ENCODE measurements around the gene SLC16A10.
"Not testable (repeated sequence)": the region's sequence is repeated elsewhere in the genome, so short reads cannot be mapped to it uniquely, and the experiment has no call there.

Gene SLC16A10

GRCh38 chr6:111069382-111070104 is 17.8 kb upstream of the SLC16A10 start:
- no peaks in the 10 kb centered on the region for H3K4me1 Mint-ChIP-seq (ENCODE audit: low read depth)
- H3K4me3 Mint-ChIP-seq = no peak overlapping the region
- H3K27ac Mint-ChIP-seq = no peak overlapping the region
- H3K36me3 Mint-ChIP-seq (ENCODE audit: low read depth) = no peaks in the 10 kb centered on the region
- no peaks in the 10 kb centered on the region for H3K9me3 Mint-ChIP-seq
- H3K27me3 Mint-ChIP-seq (ENCODE audit: low read depth) = peaks cover 13% of the 10 kb centered on the region

DNA sequence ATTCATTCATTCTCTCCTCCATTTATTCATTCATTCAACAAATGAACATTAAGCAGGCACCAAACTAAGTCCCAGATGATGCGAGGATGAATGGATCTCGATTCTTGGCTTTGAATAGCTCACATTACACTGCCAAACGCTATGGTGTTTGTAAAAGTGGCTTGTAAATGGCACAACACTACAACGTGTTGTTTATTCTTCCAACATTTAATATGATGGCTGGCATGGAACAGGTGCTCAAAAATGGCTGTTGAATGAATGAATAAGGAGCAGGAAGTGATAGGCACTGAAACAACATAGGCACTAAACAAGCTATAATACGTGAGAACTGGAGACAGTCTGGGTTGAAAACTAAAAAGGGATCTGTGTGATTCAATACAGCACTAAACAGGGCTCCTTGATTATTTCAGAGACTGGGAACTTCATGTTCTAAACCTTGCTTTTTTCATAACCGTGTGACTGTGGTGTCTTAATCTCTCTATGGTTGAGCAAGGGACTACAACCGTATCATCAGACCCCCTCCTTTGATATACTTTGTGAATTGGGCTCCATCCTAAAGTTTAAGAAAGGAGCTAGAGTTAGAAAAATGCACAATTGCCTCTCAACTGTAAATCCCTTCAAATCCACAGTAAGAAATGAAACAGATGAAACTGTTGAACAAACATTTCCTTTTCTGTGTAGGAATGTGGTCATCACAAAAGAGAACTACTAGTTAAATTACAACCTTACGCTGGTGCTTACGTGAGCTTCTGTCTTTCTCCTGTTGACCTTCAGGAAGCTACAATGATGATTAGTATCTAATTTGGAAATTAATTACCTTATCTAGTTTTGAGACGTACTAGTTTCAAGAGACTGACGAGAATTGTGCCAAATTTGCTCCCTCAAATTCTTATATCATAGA is 16.9 kb upstream of the SLC16A10 start:
- Mint-ChIP-seq H3K36me3 (ENCODE audit: low read depth) (no peaks in the 10 kb centered on the region), H3K4me1 (ENCODE audit: low read depth) (no peaks in the 10 kb centered on the region), H3K27me3 (ENCODE audit: low read depth) (peaks cover 13% of the 10 kb centered on the region), H3K4me3 (no peak overlapping the region), H3K9me3 (no peaks in the 10 kb centered on the region), H3K27ac (no peak overlapping the region)

DNA sequence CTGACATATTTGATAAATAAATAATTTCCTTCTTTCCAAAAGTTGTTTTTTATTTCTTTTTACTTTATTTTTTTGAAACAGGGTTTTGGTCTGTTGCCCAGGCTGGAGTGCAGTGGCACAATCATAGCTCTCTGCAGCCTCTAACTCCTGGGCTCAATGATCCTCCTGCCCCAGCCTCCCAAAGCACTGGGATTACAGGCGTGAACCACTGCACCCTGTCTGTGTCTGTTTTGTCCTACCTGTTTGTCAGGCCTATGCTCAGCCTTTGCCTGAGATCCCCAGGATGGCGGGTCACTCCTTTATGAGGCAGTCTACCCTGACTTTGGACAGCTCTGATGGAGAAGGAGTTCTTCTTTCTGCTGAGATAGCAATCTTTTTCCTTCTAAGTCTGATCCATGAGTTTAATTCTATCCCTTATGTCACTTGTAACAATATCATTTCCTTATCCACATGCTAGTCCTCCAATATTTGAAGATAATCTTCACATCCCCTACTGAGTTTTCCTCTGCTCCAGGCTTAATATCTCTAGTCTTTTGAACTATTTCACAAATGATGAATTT is 14.4 kb upstream of the SLC16A10 start:
- no peaks in the 10 kb centered on the region for H3K36me3 Mint-ChIP-seq (ENCODE audit: low read depth)
- peaks cover 13% of the 10 kb centered on the region for H3K27me3 Mint-ChIP-seq (ENCODE audit: low read depth)
- H3K27ac Mint-ChIP-seq = no peak overlapping the region
- H3K9me3 Mint-ChIP-seq = no peaks in the 10 kb centered on the region
- H3K4me1 Mint-ChIP-seq (ENCODE audit: low read depth) = no peaks in the 10 kb centered on the region
- H3K4me3 Mint-ChIP-seq = no peak overlapping the region

- Mint-ChIP-seq H3K36me3 (ENCODE audit: low read depth) (no peaks in the 10 kb centered on the region), H3K27ac (no peak overlapping the region), H3K27me3 (ENCODE audit: low read depth) (peaks cover 13% of the 10 kb centered on the region), H3K4me1 (ENCODE audit: low read depth) (no peaks in the 10 kb centered on the region), H3K9me3 (no peaks in the 10 kb centered on the region), H3K4me3 (no peak overlapping the region)
Observed at GRCh38 chr6:111074311-111074710, 13.0 kb upstream of the SLC16A10 start.

DNA sequence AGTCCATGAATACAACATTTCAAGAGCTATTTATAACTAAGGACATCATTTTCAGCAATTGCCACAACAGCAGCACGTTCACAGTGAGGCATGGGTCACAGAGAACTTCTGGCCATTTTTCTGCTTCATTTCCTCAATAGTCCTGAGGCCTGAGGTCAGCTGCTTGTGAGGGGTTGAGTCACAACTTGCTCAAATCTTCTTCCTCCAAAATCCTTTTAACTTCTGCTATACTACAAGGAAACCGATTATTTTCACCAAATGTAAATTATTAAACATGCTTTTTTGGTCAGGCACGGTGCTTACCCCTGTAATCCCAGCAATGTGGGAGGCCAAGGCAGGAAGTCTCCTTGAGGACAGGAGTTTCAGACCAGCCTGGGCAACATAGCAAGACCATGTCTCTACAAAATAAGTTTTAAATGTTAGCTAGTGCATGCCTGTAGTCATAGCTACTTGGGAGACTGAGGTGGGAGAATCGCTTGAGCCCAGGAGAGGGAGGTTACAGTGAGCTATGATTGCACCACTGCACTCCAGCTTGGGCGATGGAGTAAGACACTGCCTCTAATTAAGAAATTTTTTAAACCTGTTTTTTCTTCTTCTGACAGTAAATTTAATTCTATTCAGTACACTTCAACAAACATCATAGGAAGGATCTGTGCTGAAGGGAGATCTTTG is 11.1 kb upstream of the SLC16A10 start:
- no peaks in the 10 kb centered on the region for H3K9me3 Mint-ChIP-seq
- peaks cover 13% of the 10 kb centered on the region for H3K27me3 Mint-ChIP-seq (ENCODE audit: low read depth)
- H3K4me3 Mint-ChIP-seq = no peak overlapping the region
- no peaks in the 10 kb centered on the region for H3K36me3 Mint-ChIP-seq (ENCODE audit: low read depth)
- H3K27ac Mint-ChIP-seq = no peak overlapping the region
- H3K4me1 Mint-ChIP-seq (ENCODE audit: low read depth) = no peaks in the 10 kb centered on the region

GRCh38 chr6:111080698-111081097 is 6.6 kb upstream of the SLC16A10 start:
- no peaks in the 10 kb centered on the region for H3K4me1 Mint-ChIP-seq (ENCODE audit: low read depth)
- no peak overlapping the region for H3K27ac Mint-ChIP-seq
- no peak overlapping the region for H3K4me3 Mint-ChIP-seq
- H3K27me3 Mint-ChIP-seq (ENCODE audit: low read depth) = peaks cover 4% of the 10 kb centered on the region
- H3K36me3 Mint-ChIP-seq (ENCODE audit: low read depth) = no peaks in the 10 kb centered on the region
- no peaks in the 10 kb centered on the region for H3K9me3 Mint-ChIP-seq

- Mint-ChIP-seq H3K4me3 (peak overlapping the region; percentile 60), H3K27me3 (ENCODE audit: low read depth) (peaks cover 26% of the 10 kb centered on the region), H3K4me1 (ENCODE audit: low read depth) (peaks cover 19% of the 10 kb centered on the region), H3K36me3 (ENCODE audit: low read depth) (no peaks in the 10 kb centered on the region), H3K27ac (no peak overlapping the region), H3K9me3 (no peaks in the 10 kb centered on the region)
Observed at GRCh38 chr6:111086685-111087084, 618 bp upstream of the SLC16A10 start.

DNA sequence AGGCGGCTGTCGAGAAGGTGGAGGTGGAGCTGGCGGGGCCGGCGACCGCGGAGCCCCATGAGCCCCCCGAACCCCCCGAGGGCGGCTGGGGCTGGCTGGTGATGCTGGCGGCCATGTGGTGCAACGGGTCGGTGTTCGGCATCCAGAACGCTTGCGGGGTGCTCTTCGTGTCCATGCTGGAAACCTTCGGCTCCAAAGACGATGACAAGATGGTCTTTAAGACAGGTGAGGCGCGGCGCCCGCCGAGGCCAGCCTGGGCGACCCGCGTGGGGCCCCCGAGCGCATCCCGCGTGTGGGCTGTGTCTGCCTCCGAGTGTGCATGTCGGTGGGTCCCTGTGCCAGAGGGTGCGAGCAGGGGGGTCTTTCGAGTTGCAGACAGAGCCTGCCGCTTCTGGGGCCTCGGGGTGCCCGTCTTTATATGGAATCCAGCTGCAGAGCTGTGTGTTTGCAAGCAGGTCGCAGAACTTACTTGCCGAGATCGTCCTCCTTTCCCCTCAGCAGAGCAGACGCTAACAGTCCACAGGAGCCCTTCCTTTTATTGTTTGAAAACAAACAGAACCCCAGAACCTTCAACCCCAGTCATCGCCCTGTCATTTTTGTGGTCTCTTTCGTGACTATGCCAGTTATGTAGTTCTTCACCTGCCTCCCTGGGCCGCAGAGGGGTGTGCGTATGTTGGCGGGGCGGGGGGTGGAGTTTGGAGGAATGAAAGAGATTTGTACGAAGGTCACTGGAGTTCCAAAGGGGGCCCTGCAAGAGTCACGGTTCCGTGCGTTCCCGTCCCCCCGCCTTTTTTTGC is 766 bp downstream of the SLC16A10 start:
- no peaks in the 10 kb centered on the region for H3K36me3 Mint-ChIP-seq (ENCODE audit: low read depth)
- H3K27ac Mint-ChIP-seq = peak overlapping the region; percentile 62
- peak overlapping the region; percentile 88 for H3K4me3 Mint-ChIP-seq
- peaks cover 19% of the 10 kb centered on the region for H3K4me1 Mint-ChIP-seq (ENCODE audit: low read depth)
- no peaks in the 10 kb centered on the region for H3K9me3 Mint-ChIP-seq
- peaks cover 26% of the 10 kb centered on the region for H3K27me3 Mint-ChIP-seq (ENCODE audit: low read depth)

GRCh38 chr6:111088668-111089003 is 1.3 kb downstream of the SLC16A10 start:
- Mint-ChIP-seq H3K36me3 (ENCODE audit: low read depth) (no peaks in the 10 kb centered on the region), H3K27ac (peak overlapping the region; percentile 62), H3K27me3 (ENCODE audit: low read depth) (peaks cover 26% of the 10 kb centered on the region), H3K9me3 (no peaks in the 10 kb centered on the region), H3K4me1 (ENCODE audit: low read depth) (peaks cover 19% of the 10 kb centered on the region), H3K4me3 (peak overlapping the region; percentile 88)

DNA sequence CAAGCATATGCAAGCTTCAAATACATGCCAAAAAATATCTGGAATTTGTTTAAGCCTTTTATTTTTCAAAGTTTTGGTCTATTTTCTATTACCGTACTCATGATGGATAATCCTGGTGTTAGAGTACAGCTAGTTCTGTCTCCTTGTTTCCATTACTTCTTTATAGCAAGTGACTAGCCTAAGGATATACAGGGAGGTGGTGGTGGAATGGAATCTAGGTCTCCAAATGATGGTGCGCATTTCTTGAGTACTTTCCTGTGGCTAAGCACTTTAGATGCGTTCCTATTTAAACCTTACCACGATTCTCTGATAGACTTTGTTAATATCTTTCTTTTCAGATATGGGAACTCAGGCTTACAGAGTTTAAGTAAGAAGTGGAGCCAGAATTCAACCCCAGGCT is 3.5 kb downstream of the SLC16A10 start:
- peaks cover 19% of the 10 kb centered on the region for H3K4me1 Mint-ChIP-seq (ENCODE audit: low read depth)
- peaks cover 2% of the 10 kb centered on the region for H3K36me3 Mint-ChIP-seq (ENCODE audit: low read depth)
- peaks cover 22% of the 10 kb centered on the region for H3K27me3 Mint-ChIP-seq (ENCODE audit: low read depth)
- H3K9me3 Mint-ChIP-seq = no peaks in the 10 kb centered on the region
- H3K4me3 Mint-ChIP-seq = no peak overlapping the region
- H3K27ac Mint-ChIP-seq = no peak overlapping the region

GRCh38 chr6:111091987-111092386 is 4.7 kb downstream of the SLC16A10 start:
- no peak overlapping the region for H3K27ac Mint-ChIP-seq
- H3K36me3 Mint-ChIP-seq (ENCODE audit: low read depth) = peaks cover 2% of the 10 kb centered on the region

GRCh38 chr6:111095488-111095887 is 8.2 kb downstream of the SLC16A10 start:
- H3K27me3 Mint-ChIP-seq (ENCODE audit: low read depth); H3K9me3 Mint-ChIP-seq; H3K27ac Mint-ChIP-seq; H3K36me3 Mint-ChIP-seq (ENCODE audit: low read depth); H3K4me1 Mint-ChIP-seq (ENCODE audit: low read depth); H3K4me3 Mint-ChIP-seq: not testable (repeated sequence)

More at GRCh38 chr6:111091987-111092386, 4.7 kb downstream of the SLC16A10 start:
- no peak overlapping the region for H3K4me3 Mint-ChIP-seq
- H3K27me3 Mint-ChIP-seq (ENCODE audit: low read depth) = peaks cover 12% of the 10 kb centered on the region
- H3K4me1 Mint-ChIP-seq (ENCODE audit: low read depth) = peaks cover 13% of the 10 kb centered on the region
- no peaks in the 10 kb centered on the region for H3K9me3 Mint-ChIP-seq

- Mint-ChIP-seq H3K4me1 (ENCODE audit: low read depth) (peaks cover 3% of the 10 kb centered on the region), H3K36me3 (ENCODE audit: low read depth) (peaks cover 2% of the 10 kb centered on the region), H3K27me3 (ENCODE audit: low read depth) (no peaks in the 10 kb centered on the region), H3K27ac (no peak overlapping the region), H3K9me3 (no peaks in the 10 kb centered on the region), H3K4me3 (no peak overlapping the region)
Observed at GRCh38 chr6:111096246-111096645, 8.9 kb downstream of the SLC16A10 start.

DNA sequence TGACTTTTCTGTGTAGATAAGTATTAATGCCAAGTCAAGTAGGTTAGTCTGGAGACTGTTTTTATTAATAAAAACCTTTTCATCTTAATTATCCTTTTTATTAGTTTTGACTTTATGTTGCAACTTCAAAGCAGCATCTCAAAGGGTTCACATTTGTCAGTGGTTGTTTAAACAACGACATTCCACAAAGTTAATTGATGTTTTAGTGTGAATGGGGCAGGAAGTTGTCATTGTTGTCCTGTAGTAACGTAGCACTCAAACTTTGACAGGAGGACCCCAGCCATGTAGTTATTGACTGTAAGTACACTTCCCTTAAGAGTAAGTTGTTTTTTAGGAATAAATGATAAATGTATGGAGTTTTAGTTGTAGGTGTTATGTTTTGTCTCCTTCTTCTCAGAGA is 11.3 kb downstream of the SLC16A10 start:
- H3K4me1 Mint-ChIP-seq (ENCODE audit: low read depth) = peaks cover 3% of the 10 kb centered on the region
- peaks cover 2% of the 10 kb centered on the region for H3K36me3 Mint-ChIP-seq (ENCODE audit: low read depth)
- no peaks in the 10 kb centered on the region for H3K27me3 Mint-ChIP-seq (ENCODE audit: low read depth)
- H3K27ac Mint-ChIP-seq = no peak overlapping the region
- H3K9me3 Mint-ChIP-seq = no peaks in the 10 kb centered on the region
- H3K4me3 Mint-ChIP-seq = no peak overlapping the region

Data from T-helper 1 cell treated with Interleukin-12 subunit alpha and Interleukin-12 subunit beta and Interleukin-4 antibody, amounts not matched to agents 30 μg/mL and 1 μg/mL, for 36 hours (primary cell).